ENCODE data around the gene MOB2.

MOB2 gene

GRCh38 chr11:1508491-1508891 is 21.9 kb upstream of the MOB2 start:
- DNase-seq (ENCODE audit: low read depth) = no peak
- H3K4me3 ChIP-seq (ENCODE audit: low read length) = no peak overlapping the region
- TF ChIP-seq, protein P1, sequence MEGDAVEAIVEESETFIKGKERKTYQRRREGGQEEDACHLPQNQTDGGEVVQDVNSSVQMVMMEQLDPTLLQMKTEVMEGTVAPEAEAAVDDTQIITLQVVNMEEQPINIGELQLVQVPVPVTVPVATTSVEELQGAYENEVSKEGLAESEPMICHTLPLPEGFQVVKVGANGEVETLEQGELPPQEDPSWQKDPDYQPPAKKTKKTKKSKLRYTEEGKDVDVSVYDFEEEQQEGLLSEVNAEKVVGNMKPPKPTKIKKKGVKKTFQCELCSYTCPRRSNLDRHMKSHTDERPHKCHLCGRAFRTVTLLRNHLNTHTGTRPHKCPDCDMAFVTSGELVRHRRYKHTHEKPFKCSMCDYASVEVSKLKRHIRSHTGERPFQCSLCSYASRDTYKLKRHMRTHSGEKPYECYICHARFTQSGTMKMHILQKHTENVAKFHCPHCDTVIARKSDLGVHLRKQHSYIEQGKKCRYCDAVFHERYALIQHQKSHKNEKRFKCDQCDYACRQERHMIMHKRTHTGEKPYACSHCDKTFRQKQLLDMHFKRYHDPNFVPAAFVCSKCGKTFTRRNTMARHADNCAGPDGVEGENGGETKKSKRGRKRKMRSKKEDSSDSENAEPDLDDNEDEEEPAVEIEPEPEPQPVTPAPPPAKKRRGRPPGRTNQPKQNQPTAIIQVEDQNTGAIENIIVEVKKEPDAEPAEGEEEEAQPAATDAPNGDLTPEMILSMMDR (conservative IDR thresholded peaks at IDR 0.05; ENCODE audit: low read depth, low read length) = no peak

DNA sequence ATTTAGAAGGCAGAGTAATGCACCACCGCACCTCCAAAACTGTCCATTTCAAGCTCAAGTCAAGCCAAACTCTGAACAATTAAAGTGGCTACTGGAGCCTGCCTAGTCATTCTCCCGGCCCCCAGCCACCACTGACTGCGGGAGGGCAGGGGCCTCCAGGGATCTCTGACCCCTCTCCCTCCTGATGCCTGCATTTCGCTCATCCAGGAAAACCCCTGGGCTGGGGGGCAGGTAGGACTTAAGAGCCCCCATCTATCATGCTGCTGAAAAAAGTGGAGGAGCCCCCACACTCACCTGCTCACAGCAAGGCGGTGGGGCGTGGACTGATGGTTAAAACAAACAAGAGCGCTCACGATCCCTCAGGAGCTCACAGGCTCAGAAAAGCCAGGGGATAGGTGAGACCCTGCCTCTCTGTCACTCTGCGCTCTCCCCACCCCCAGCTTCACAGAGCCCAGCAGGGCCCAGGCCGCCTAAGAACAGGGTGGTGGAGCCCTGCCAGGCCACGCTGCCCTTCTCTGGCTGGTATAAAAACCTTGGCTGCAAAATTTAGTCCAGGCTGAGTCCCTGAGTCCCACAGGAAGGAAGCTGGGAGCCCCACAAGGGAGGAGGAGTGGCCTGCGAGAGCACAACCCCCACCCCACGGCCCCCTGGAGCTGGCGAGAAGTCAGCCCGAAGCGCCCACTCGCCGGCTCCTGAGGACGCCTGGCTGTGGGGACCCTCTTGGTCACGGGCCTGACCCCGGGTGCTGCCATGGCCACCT is 21.0 kb upstream of the MOB2 start:
- H3K4me3 ChIP-seq (ENCODE audit: low read length) = no peak overlapping the region
- TF ChIP-seq, protein P1 (conservative IDR thresholded peaks at IDR 0.05; ENCODE audit: low read depth, low read length) = no peak
- no peak for DNase-seq (ENCODE audit: low read depth)

GRCh38 chr11:1506981-1507380 is 20.4 kb upstream of the MOB2 start:
- TF ChIP-seq, protein P1 (conservative IDR thresholded peaks at IDR 0.05; ENCODE audit: low read depth, low read length) = no peak
- H3K4me3 ChIP-seq (ENCODE audit: low read length) = no peak overlapping the region
- no peak for DNase-seq (ENCODE audit: low read depth)

GRCh38 chr11:1505480-1505879 is 18.9 kb upstream of the MOB2 start:
- H3K4me3 ChIP-seq (ENCODE audit: low read length) = no peak overlapping the region
- TF ChIP-seq, protein P1 (conservative IDR thresholded peaks at IDR 0.05; ENCODE audit: low read depth, low read length) = no peak
- no peak for DNase-seq (ENCODE audit: low read depth)

- no peak for DNase-seq (ENCODE audit: low read depth)
- TF ChIP-seq, protein P1 (conservative IDR thresholded peaks at IDR 0.05; ENCODE audit: low read depth, low read length) = no peak
- no peak overlapping the region for H3K4me3 ChIP-seq (ENCODE audit: low read length)
These were observed 18.2 kb upstream of the MOB2 start for GRCh38 chr11:1504581-1505290.

- H3K4me3 ChIP-seq (ENCODE audit: low read length) = no peak overlapping the region
- DNase-seq (ENCODE audit: low read depth) = no peak
- TF ChIP-seq, protein P1 (conservative IDR thresholded peaks at IDR 0.05; ENCODE audit: low read depth, low read length) = no peak
These were observed 17.6 kb upstream of the MOB2 start for GRCh38 chr11:1504138-1504537.

- no peak overlapping the region for H3K4me3 ChIP-seq (ENCODE audit: low read length)
- DNase-seq (ENCODE audit: low read depth) = no peak
- TF ChIP-seq, protein P1 (conservative IDR thresholded peaks at IDR 0.05; ENCODE audit: low read depth, low read length) = no peak
These were observed 17.1 kb upstream of the MOB2 start for GRCh38 chr11:1503708-1504104.
